Activated CD4-positive, alpha-beta T cell treated with anti-CD3 and anti-CD28 coated beads for 4 hours (primary cell): ENCODE data around the gene SLC2A5.
"Not testable (repeated sequence)": the region's sequence is repeated elsewhere in the genome, so short reads cannot be mapped to it uniquely, and the experiment has no call there.

Source experiments
- DNase-seq, 2 donors: peaks; one replicate each; pipeline ENCODE4 v3.0.0-alpha.2; 2020

Gene SLC2A5

GRCh38 chr1:9069326-9070100, at the start of gene SLC2A5:
TSS of gene SLC2A5 (minus strand) at chr1:9069635. CDS start at chr1:9069536, 99 bp downstream.
- no peak for DNase-seq

DNA sequence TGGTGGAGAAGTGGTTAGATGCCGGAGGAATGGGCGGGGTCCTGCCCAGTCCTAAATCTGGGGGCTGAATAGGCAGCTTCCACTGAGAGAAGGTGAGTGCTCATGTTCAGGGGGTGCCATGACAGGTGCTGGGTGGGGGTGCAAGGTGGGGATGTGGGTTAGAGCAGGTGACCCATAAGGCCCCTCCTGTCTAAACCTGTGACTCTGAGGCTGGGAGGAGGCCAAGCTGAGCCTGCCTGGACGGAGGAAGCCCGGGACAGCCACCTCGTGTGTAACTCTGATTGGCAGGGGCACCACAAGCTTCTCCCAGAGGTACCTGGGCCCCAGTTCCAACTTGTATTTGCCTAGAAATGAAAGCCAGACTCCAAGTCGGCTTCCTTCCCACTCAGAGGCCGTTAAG, 48.8 kb upstream of the SLC2A5 start:
- no peak for DNase-seq

GRCh38 chr1:9115351-9116205, 46.1 kb upstream of the SLC2A5 start:
- no peak for DNase-seq

DNA sequence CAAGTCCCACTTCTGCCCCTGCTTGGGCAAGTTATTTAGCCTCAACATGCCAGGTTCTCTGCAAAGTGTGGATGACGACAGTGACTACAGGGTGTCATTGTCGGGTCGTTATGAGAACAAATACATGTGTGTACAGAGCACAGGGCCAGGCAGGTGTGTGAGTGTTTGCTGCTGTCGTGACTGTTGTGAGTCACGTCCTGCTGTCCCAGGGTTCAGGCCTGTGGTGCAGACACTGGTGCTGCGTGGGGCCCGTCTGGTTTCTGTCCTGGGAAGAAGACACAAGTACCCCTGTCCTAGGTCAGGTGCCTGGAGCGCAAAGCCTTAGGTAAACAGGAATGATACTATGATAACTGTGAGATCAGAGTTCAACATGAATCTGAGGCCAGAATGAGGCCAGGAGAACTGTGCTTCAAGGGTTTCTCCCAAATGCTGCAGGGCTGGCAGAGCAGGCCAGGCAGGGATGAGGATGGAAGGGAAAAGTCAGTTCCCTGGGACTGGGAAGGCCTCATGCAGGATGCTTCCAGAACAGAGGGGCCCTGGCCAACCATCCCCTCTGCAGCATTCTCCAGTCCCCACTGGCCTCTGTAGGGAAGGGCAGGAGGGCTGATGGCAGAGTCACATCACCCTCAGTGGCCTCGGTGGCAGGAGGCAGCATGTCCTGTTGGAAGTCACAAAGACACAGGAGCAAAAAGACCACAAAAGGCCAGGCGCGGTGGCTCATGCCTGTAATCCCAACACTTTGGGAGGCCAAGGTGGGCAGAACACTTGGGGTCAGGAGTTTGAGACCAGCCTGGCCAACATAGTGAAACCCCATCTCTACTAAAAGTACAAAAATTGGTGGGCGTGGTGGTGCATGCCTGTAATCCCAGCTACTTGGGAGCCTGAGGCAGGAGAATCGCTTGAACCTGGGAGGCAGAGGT, 43.8 kb upstream of the SLC2A5 start:
- no peak for DNase-seq

DNA sequence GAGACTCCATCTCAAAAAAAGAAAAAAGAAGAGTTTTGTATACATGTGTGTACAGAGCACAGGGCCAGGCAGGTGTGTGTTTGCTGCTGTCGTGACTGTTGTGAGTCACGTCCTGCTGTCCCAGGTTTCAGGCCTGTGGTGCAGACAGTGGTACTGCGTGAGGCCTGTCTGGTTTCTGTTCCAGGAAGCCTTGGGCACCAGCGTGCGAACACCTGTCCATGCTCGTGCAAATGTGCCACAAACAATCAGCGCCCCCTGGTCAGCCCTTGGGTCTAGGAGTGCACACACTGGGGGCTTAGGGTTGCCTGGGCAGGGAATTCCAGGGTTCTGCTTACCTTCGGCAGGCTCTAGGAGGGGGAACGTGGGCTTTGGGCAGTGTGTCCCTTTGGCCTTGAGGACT, 42.5 kb upstream of the SLC2A5 start:
- DNase-seq = no peak

GRCh38 chr1:9111357-9111691, 41.9 kb upstream of the SLC2A5 start:
- DNase-seq = no peak

GRCh38 chr1:9110669-9111356, 41.4 kb upstream of the SLC2A5 start:
- peak; percentile 82 to 87 for DNase-seq

DNA sequence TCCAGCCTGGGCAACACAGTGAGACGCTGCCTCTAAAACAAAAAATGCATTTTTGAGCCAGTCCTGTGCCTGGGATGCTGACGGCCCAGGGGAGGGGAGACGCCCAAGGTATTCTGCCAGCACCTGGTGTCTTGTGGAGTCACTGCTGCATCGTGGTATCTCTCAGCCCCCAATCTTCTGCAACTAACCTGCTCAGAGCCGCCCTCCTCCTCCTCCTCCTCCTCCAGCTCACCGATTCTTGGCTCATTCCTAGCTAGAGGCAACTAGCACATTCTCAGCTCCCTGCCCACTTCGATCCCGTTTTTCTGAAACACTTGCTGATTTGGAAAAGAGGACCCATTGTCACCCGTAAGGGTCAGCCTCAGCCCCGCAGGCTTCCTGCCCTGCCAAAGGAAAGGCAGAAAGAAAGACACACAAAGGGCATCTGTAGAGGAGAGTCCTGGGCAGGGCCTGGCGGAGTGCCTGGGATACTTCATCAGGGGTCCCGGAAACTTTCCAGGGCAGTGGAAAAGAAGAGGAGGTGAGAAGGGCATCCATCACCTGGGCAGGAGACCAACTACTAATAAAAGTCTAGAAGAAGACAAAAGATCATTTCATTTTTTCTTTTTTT, 38.7 kb upstream of the SLC2A5 start:
- DNase-seq = no peak

GRCh38 chr1:9107136-9107535, 37.7 kb upstream of the SLC2A5 start:
- no peak for DNase-seq

- DNase-seq = no peak
These were observed 36.9 kb upstream of the SLC2A5 start for GRCh38 chr1:9106286-9106685.

- DNase-seq = no peak
These were observed 36.0 kb upstream of the SLC2A5 start for GRCh38 chr1:9105336-9105867.

- DNase-seq = no peak
These were observed 32.2 kb upstream of the SLC2A5 start for GRCh38 chr1:9101510-9102146.

- DNase-seq = no peak
These were observed 31.1 kb upstream of the SLC2A5 start for GRCh38 chr1:9100471-9101043.

- DNase-seq = no peak
These were observed 30.1 kb upstream of the SLC2A5 start for GRCh38 chr1:9099555-9099954.

DNA sequence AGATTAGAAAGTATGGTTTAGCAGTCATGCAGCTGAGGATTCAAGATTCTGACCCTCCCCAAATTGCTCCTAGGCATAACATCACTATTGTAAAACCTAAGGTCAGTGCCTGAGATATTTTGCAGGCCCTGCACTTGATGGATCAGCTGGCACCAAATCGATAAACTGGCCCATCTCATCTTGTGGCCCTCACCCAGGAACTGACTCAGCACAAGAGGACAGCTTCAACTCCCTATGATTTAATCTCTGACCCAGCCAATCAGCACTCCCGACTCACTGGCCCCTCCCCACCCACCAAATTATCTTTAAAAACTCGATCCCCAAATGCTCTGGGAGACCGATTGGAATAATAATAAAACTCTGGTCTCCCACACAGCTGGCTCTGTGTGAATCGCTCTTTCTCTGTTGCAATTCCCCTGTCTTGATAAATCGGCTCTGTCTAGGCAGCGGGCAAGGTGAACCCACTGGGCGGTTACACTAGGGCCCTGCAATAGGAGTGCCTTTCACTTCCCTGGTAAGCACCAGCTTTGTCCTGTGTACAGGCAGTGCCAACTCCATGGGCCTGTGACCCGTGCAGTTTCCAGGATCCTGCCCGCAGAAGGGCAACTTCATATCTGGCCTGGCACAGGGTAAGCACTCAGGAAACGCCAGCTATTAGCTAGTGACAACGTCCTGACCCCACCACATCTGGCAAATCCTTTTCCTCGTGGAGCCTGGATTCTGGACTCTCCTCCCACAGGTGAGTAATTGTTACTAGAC, 28.7 kb upstream of the SLC2A5 start:
- DNase-seq = no peak

GRCh38 chr1:9095818-9096217, 26.4 kb upstream of the SLC2A5 start:
- DNase-seq = no peak

DNA sequence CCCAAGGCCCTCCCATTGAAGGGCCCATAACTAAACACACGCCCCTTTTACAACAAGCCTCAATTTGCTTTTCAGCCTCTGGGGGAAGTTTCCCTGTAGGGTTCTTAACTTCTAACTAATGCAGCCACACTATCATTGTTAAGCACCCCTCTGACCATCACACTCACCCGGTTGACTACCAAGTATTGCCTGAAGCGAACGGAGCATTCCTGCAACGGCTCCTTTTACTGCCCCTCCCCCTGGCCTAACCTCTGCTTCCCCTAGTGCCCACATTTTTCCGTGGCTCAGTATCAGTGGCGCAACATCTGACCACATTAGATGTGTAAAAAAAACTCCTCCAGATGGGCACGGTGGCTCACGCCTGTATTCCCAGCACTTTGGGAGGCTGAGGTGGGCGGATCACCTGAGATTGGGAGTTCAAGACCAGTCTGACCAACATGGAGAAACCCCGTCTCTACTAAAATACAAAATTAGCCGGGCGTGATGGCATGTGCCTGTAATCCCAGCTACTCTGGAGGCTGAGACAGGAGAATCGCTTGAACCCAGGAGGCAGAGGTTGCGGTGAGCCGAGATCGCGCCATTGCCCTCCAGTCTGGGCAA, 24.7 kb upstream of the SLC2A5 start:
- DNase-seq = not testable (repeated sequence)

DNA sequence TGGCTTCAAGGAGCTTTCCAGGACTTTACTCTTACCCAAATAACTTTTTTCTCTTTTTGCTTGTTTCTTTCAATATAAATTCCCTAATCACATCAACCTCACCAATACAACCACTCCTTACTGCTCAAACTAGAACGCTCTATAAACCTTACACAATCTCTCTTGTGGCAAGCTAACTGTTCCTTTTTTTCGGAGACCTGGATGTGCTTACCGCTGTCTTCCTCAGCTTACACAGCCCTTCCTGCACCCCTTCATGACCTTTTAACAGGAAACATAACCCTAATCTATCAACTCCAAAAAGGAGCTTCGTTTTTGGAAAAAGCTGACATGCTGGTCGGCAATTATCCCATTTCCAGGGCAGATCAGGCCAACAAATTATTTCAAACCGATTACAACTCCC, 24.1 kb upstream of the SLC2A5 start:
- DNase-seq = no peak

DNA sequence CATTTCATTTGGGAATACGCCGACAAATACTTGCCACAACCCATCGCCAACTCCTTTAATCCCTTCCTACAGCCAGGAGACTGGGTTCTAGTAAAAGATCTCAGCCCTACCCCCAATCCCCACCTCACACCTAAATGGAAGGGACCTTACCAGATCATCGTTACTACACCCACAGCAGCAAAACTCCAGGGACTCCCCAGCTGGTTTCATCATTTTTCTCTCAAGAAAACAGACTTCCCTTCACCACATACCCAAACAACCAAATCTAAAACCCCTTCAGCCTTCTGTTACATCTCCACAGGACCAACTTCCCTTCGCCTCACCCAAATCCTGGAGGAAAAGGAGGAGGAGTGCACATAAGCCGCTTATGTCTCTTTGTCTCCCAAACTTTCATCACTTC, 23.7 kb upstream of the SLC2A5 start:
- DNase-seq = no peak

GRCh38 chr1:9088807-9089206, 19.4 kb upstream of the SLC2A5 start:
- no peak for DNase-seq
